CD4-positive, alpha-beta T cell treated with Interleukin-2 at 100 ng/mL for 4 hours (primary cell): ENCODE data around the gene STK4.

Experiments used
- DNase-seq: peaks from one replicate; pipeline ENCODE4 v3.0.0-alpha.2; 2020; ENCODE audit warnings: low spot score

STK4 gene

DNA sequence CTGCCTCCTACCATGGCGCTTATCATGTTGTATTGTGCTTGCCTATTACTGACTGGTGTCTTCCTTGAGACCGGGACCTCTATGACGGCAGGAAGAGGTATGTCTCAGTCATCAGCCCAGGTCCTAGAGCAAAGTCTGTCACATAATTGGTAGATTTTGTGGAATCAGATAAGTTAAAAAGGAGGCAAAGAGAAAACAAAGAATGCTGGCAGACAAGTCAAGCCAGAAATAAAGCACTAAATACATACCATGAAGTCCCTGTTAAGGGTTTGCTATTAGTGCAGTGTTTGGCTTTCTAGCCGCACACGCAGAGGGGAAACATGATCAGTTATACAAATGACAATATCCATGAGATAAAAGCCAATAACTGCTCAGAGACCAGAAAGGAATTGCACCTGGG is 12.1 kb upstream of the STK4 start:
- no peak for DNase-seq

- no peak for DNase-seq
Observed at GRCh38 chr20:44955270-44955669, 11.0 kb upstream of the STK4 start.

- no peak for DNase-seq
Observed at GRCh38 chr20:44956410-44956809, 9.9 kb upstream of the STK4 start.

DNA sequence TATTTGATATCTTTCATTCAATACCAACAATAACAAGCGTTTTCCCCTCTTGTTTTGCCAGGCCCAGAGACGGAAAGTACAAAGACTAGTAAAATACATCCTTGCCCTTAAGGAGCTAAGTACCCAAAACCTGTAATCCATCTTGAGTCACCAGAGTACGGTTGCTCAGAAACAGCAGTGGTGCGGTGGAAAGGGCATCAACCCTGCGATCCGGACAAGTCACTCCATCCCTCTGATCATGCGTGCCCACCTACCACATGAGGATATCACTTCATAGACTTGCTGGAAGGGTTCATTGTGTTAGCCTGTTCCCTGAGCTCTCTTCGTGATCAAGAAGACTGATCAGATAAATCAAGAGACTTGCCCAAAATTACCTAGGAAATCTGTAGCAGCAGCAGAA is 8.0 kb upstream of the STK4 start:
- no peak for DNase-seq

DNA sequence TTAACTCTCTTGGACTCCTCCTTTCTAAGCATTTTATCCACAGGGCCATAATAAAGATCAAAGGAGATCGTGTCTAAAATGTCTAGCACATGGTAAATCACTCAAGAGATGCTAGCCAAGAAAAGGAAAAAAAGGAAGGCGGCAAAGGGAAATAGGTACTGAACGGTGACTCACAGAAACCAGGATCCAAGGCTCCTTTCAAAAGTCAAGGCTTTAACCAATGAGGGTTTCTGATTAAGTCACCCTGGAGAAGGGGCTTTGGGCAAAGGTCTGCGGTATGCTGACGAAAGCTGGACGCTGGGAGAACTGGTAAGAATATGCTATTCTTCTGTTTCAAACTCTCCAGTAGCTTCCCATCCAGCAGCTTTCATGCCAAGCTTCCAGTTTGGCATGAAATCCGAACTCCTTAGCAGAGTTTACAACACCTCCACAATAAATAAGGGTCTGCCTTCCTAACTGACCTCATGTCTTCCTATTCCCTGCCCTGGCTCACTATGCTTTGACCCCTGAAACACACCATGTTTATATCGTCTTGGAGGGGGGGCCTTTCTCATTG is 7.2 kb upstream of the STK4 start:
- no peak for DNase-seq

- peak; percentile 61 for DNase-seq
Observed at GRCh38 chr20:44959638-44960102, 6.6 kb upstream of the STK4 start.

DNA sequence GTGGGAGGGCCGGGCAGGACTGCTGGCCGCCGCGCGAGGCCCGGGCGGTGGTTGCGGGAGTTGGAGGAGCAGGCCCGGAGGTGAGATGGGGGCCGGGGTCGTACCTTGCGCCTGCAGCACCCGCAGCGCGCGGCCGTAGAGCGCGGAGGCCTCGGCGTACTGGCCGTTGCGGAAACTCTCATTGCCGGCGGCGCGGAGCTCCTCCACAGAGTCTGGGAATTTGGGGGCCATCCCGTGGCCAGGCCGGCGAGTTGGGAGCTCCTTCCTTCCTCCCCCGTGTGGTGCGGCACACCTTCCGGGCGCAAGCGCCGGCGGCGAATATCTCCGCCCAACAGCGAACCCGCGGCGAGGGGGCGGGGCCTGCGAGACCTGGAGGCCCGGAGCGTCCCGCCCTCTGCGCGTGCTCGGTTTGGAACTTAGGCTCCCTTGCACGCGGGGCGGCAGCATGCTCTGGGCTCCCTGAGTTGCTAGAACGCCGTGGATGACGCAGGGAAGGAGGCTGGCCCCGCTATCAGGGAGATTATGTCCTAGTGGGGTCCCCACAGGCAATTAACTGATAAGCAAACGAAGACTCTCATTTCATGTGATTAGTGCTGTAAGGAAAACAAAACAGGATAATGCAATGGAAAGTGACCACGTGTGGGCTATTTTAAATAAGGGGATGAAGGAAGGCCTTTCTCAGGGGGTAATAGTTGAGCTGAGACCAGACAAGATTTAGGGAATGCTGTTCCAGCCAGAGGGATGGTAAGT is 6.0 kb upstream of the STK4 start, which contains the start of gene TOMM34:
TOMM34 (minus strand) TSS at position 295 of the 750 bp plus-strand sequence; CDS start at position 231, 64 bp downstream.
- DNase-seq = peak; percentile 92

DNA sequence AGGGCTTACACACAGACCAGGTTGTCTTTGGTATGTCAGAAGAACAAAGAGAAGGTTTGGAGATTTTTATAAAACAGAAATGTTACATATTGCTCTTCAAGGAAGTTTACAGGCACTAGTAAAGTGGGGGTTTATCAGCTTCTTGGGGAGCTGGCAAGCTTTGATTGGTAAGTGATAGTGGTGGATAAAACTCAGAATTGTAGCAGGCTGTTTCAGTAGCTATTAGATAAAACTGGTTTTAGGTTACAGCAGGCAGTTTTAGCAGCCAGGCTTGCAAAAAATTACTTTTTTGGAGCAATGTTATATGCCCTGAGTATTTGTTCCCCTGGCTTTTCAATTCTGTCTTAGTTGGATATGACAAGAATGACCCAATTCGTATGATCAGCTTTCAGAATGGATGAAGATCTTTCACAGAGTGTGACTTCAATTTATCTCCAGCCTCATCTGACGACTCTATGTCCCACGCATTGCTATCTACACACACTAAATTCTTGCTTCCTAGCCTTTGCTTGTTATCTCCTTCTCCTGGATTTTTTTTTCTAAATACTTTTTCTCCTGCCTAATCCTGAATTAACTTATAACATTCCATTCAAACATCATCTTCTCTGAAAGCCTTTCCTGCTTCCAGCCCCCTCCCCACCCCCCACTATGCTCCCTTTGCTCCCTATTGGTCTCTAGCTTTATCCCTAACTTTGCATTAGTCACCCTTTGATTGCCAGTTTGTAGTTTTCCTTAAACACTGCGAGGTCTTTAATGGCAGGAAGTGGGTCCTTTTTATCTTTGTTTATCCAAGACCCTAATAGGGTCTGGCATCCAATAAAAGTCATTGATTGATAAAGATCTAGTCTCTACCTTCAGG is 5.1 kb upstream of the STK4 start:
- no peak for DNase-seq

GRCh38 chr20:44961870-44962267 is 4.4 kb upstream of the STK4 start:
- no peak for DNase-seq

DNA sequence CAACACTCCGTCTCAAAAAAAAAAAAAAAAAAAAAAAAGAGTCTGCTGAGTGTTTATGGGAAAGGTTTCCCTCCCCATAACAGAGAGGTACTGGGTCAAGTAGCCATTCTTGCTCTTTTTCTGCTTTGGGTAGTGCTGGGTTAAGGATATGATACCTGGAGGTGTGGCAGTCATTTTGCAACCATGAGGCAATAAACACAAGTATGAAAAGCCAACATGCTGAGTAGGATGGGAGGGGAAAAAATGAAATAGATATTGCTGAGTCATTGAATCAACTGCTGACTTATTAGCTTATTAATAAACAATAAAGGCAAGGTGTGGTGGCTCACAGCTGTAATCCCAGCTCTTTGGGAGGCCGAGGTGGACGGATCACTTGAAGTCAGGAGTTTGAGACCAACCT is 3.8 kb upstream of the STK4 start:
- no peak for DNase-seq

DNA sequence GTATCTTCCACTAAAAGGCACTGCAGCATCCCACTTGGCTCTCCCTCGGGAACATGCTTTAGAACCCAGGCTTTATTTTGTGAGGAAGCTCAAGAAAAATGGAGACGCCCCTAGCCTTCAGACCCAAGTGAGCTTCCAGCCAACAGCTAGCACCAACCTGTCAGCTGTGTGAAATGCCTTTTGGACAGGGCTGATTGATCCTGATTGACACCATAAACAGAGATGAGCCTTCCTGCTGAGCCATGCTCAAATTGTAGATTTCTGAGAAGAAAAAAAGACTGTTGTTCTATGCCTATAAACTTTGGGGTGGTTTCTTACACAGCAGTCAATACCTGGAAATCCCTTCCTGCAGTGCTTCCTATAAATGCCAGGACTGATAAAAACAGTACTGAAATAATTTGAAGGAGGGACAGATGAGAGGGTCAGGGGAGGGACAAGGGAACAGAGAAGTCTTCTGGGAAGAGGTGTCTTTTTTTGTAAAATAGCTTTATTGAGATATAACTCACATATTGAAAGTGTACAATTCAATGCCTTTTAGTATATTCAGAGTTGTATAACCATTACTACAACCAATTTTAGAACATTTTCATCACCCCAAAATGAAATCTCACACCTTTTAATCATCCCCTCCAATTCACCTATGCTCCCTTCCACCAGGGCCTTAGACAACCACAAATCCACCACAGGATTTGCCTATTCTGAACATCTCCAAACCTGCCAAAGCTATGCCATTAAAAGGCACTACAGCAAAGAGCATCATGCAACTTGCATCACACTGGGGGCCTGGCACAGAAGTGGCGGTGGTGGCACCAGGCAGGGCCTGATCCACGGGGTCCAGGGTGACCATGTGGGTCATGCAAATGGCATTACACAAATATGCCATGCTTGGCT is 2.7 kb upstream of the STK4 start:
- DNase-seq = no peak

DNA sequence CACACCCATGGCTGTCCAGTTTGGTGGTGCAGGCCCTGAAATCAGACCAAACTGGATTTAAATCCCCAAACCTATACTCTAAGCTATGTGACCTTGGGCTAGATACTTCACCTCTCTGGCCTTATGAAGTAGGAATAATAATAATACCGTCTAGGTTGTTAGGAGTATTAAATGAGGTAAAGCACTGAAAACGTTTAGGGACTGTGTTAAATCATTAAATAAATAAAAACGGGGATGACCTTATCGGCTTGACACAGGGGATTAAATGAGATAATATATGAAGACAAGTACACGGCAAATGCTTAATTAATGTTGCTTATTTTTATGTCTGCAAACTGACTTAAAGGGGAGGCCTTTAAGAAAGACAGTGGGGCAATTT is 672 bp upstream of the STK4 start:
- DNase-seq = no peak

- DNase-seq = peak; percentile 63
Observed at GRCh38 chr20:44967207-44967807, 995 bp downstream of the STK4 start.

DNA sequence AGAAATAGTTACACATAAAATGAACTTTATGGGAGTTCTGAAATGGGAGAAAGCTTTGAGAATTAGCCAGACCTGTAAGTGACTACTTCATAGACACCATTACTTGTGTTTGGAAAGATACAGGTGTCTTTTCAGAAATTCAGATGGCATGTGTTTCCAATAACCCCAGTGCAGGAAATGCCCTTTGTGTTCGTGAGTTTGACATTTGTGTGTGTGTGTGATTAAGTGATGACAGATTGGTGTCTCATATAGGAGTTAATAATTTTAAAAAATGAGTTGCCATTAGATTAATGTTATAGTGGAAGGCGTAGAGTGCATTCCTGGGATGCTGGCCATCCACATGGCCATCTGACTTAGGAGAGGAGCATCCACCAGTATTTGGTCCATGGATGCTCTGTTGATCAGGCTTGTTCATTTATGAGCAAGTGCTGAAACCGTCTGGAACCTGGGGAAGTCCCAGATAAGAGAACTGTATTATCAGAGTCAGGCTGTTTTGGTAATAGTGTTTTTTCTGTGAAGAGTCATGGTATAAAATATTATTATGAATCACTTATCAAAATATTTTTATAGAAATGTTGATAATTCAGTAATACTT is 3.1 kb downstream of the STK4 start:
- peak; percentile 65 for DNase-seq

- DNase-seq = peak; percentile 68
Observed at GRCh38 chr20:44970243-44970757, 4.0 kb downstream of the STK4 start.

DNA sequence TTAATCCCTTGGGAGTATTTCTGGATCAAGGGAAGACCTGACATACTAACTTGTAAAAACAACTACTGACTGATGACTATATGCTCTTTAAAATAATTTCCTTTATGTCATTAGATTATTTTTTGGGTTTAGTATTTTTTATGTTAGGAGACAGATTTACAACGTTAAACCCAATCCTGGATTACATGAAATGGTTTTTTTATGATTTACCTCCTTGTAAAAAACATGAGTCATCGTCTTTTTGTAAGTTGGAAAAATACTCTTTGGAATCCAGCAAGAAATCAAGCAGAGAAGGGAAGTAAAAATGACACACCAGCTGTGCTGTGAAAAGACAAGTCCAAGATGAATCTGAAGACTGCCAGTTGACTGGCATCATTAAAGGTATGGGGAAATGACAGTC is 6.7 kb downstream of the STK4 start:
- no peak for DNase-seq

GRCh38 chr20:44976698-44977097 is 10.4 kb downstream of the STK4 start:
- no peak for DNase-seq

- DNase-seq = peak; percentile 79
Observed at GRCh38 chr20:44979090-44979621, 12.8 kb downstream of the STK4 start.

- no peak for DNase-seq
Observed at GRCh38 chr20:44981736-44982406, 15.6 kb downstream of the STK4 start.

DNA sequence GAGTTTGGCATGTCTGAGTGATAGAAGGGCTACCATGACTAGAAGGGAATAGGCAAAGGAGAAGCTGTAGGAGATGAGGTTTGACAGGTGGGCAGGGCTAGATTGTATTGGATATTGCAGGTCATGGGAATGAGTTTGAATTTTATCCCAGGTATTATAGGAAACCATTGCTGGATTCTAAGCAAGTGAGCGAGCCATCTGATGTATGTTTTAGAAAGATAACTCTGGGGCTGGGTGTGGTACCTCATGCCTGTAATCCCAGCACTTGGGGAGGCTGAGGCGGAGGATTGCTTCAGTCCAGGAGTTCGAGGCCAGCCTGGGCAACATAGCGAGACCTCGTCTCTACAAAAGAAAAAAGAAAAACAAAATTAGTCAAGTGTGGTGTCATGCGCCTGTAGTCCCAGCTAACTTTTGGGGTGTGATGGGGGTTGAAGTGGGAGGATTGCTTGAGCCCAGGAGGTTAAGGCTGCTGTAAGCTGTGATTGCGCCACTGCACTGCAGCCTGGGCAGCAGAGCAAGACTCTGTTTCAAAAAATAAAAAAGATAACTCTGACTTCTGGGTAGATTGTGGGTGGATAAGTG is 16.9 kb downstream of the STK4 start:
- no peak for DNase-seq
